ENCODE results near the gene SLC35F3. TPM values are rescaled to one million over a fixed set of nuclear protein-coding genes. Genes with fewer than 3 reads are reported as not detected.

Gene SLC35F3
- total and polyA plus RNA-seq, 9 of the 15 experiments (the other 6 are each of a cell fraction or from before 2014, with no cell fraction given) = 0.04 to 0.07 (median 0.04) TPM; not detected in 6

GRCh38 chr1:234348964-234349363, 444.5 kb downstream of the SLC35F3 start:
- Histone ChIP-seq H3K9me1 (ENCODE audit: control insufficient read depth, insufficient read depth, low read length) (no peaks in the 10 kb centered on the region), H3K4me2 (ENCODE audit: insufficient read depth, low read length) (no peak overlapping the region), H3K4me3 (no peak overlapping the region), H3K36me3 (ENCODE audit: control insufficient read depth, insufficient read depth, low read length) (no peaks in the 10 kb centered on the region), H3K79me2 (ENCODE audit: control insufficient read depth, insufficient read depth, low read length) (no peaks in the 10 kb centered on the region), H4K20me1 (replicated peaks; ENCODE audit: control insufficient read depth, insufficient read depth, low read length) (no peaks in the 10 kb centered on the region), H3K4me1 (replicated peaks in 1 of 2; ENCODE audit: control insufficient read depth in 2 of 2, insufficient read depth in 2 of 2, low read length in 2 of 2) (no peaks in the 10 kb centered on the region), H3K27me3 (ENCODE audit: control insufficient read depth in 2 of 2, insufficient read depth in 2 of 2, low read length in 2 of 2) (peaks cover 0 to 2% of the 10 kb centered on the region in 2 experiments; a peak in 1 of 5 replicates), H2AFZ (ENCODE audit: low read depth, low read length) (peak overlapping the region; percentile 75; the same call in 1 of the 2 replicates), H3K9ac (ENCODE audit: insufficient read depth in 1 of 2, low read depth in 2 of 2, low read length in 2 of 2) (no peak overlapping the region), H3K27ac (ENCODE audit: extremely low read depth, low read depth, low read length) (no peak overlapping the region), H3K9me3 (replicated peaks; ENCODE audit: control insufficient read depth, insufficient read depth, low read depth, low read length) (0 out of 2 replicates have a peak, but pooled peaks cover 3% of the 10 kb centered on the region)
- FAIRE-seq (no peak), ATAC-seq (peak; percentile 61; the same call in 2 of the 3 replicates), DNase-seq (ENCODE audit: extremely low read depth in 1 of 4, low spot score in 3 of 4) (no peak)
- POLR2A ChIA-PET = interaction anchor here (0.6 to 1.2 kb wide), 3 partner anchors 49 to 428 kb away, joined by 3 read pairs; no protein-coding TSS in a partner anchor
- WGBS (ENCODE audit: insufficient coverage, low coverage, missing lambda C conversion rate) = 20% methylated on average over 4 of the region's 4 CpGs
- CTCF ChIA-PET (ENCODE audit: low intra/inter-chr PET ratio) = no interaction called here
- intact Hi-C loops (cut with micrococcal nuclease) = no loop called here
- no TSS peak for BruUV-seq (replicated peaks)
- in situ Hi-C loops (cut with MboI) = no loop called here
- TF ChIP-seq ZNF354B (CRISPR knock-in tag; IDR thresholded peaks at IDR 0.05) = no peak
- TF ChIP-seq EP400 (IDR thresholded peaks at IDR 0.05) = no peak
- TF ChIP-seq ARNT (IDR thresholded peaks at IDR 0.05) = no peak
- TF ChIP-seq ZNF12 (CRISPR knock-in tag; IDR thresholded peaks at IDR 0.05) = no peak
- TF ChIP-seq BCL6 (CRISPR knock-in tag; IDR thresholded peaks at IDR 0.05) = no peak
- TF ChIP-seq CTBP1 (IDR thresholded peaks at IDR 0.05; ENCODE audit: borderline replicate concordance) = no peak
- TF ChIP-seq ZNF717 (CRISPR knock-in tag; IDR thresholded peaks at IDR 0.05) = no peak
- no peak for TF ChIP-seq RFX1 (IDR thresholded peaks at IDR 0.05)
- TF ChIP-seq SLC30A9 (CRISPR knock-in tag; IDR thresholded peaks at IDR 0.05) = no peak
- TF ChIP-seq, protein P1, sequence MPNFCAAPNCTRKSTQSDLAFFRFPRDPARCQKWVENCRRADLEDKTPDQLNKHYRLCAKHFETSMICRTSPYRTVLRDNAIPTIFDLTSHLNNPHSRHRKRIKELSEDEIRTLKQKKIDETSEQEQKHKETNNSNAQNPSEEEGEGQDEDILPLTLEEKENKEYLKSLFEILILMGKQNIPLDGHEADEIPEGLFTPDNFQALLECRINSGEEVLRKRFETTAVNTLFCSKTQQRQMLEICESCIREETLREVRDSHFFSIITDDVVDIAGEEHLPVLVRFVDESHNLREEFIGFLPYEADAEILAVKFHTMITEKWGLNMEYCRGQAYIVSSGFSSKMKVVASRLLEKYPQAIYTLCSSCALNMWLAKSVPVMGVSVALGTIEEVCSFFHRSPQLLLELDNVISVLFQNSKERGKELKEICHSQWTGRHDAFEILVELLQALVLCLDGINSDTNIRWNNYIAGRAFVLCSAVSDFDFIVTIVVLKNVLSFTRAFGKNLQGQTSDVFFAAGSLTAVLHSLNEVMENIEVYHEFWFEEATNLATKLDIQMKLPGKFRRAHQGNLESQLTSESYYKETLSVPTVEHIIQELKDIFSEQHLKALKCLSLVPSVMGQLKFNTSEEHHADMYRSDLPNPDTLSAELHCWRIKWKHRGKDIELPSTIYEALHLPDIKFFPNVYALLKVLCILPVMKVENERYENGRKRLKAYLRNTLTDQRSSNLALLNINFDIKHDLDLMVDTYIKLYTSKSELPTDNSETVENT (CRISPR knock-in tag; IDR thresholded peaks at IDR 0.05) = no peak
- no peak for TF ChIP-seq ZMIZ1 (IDR thresholded peaks at IDR 0.05; ENCODE audit: low read depth in 2 of 2, low read length in 2 of 2)
- no peak for TF ChIP-seq TAF15 (IDR thresholded peaks at IDR 0.05; ENCODE audit: low read depth, low read length)
- TF ChIP-seq SRSF9 (IDR thresholded peaks at IDR 0.05; ENCODE audit: borderline replicate concordance, low read depth, low read length) = no peak
- no peak for TF ChIP-seq HDAC2 (IDR thresholded peaks at IDR 0.05)
- TF ChIP-seq MYNN (IDR thresholded peaks at IDR 0.05) = no peak
- no peak for TF ChIP-seq MYNN (CRISPR knock-in tag; IDR thresholded peaks at IDR 0.05)
- TF ChIP-seq SMC3 (conservative IDR thresholded peaks at IDR 0.05; ENCODE audit: insufficient read depth, low read depth, low read length) = no peak
- TF ChIP-seq ZNF140 (CRISPR knock-in tag; IDR thresholded peaks at IDR 0.05) = no peak
- no peak for TF ChIP-seq TFAP4 (CRISPR knock-in tag; IDR thresholded peaks at IDR 0.05; ENCODE audit: borderline replicate concordance)

Measured in K562 (cell line).